NB4 (cell line): Measurements from ENCODE around the gene BOD1L1.

Source experiments
- DNase-seq: peaks from one replicate; pipeline ENCODE4 v3.0.0; 2010; ENCODE audit warnings: low read depth
- H3K4me3 ChIP-seq: one replicate; pipeline ENCODE4 v1.5.1; 2011; ENCODE audit warnings: mild to moderate bottlenecking, low read depth, low read length, moderate library complexity
- MYC ChIP-seq: IDR thresholded peaks from 2 replicates; pipeline ENCODE4 v1.6.1; 2011; ENCODE audit warnings: low read depth, low read length
- POLR2A ChIP-seq: IDR thresholded peaks from 2 replicates; pipeline ENCODE4 v1.6.1; 2011; ENCODE audit warnings: mild to moderate bottlenecking; ENCODE audit not compliant: insufficient read length; ENCODE audit errors: extremely low read depth
- TF ChIP-seq, protein P1 (sequence below): IDR thresholded peaks from 2 replicates; pipeline ENCODE4 v1.6.1; 2011; ENCODE audit warnings: low read depth, low read length
- TF ChIP-seq, protein P2 (sequence below): IDR thresholded peaks from one replicate; pipeline ENCODE4 v1.5.1; 2012; ENCODE audit warnings: low read depth, low read length

The BOD1L1 gene

DNA sequence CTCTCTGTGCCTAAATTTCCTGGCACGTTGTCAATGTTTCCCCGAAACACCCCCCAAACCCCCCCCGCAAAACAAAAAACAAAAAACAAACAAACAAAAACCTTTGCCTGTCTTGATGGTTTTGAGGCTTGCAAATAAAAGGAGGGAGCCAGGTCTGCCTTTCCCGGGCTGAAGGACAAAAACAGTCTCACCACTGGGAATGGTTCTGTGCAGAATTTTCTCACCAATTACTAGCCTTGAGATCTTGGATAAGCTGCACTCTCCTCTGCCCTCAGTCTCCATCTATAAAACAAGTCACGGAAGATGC, 98.8 kb downstream of the BOD1L1 start:
- H3K4me3 ChIP-seq, result peak overlapping the region; percentile 48
- no peak for DNase-seq
- TF ChIP-seq MYC, result no peak; the same call in 1 of the 2 replicates
- TF ChIP-seq, protein P1, sequence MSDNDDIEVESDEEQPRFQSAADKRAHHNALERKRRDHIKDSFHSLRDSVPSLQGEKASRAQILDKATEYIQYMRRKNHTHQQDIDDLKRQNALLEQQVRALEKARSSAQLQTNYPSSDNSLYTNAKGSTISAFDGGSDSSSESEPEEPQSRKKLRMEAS, result no peak
- TF ChIP-seq, protein P2, sequence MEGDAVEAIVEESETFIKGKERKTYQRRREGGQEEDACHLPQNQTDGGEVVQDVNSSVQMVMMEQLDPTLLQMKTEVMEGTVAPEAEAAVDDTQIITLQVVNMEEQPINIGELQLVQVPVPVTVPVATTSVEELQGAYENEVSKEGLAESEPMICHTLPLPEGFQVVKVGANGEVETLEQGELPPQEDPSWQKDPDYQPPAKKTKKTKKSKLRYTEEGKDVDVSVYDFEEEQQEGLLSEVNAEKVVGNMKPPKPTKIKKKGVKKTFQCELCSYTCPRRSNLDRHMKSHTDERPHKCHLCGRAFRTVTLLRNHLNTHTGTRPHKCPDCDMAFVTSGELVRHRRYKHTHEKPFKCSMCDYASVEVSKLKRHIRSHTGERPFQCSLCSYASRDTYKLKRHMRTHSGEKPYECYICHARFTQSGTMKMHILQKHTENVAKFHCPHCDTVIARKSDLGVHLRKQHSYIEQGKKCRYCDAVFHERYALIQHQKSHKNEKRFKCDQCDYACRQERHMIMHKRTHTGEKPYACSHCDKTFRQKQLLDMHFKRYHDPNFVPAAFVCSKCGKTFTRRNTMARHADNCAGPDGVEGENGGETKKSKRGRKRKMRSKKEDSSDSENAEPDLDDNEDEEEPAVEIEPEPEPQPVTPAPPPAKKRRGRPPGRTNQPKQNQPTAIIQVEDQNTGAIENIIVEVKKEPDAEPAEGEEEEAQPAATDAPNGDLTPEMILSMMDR, result no peak
- TF ChIP-seq POLR2A, result no peak

DNA sequence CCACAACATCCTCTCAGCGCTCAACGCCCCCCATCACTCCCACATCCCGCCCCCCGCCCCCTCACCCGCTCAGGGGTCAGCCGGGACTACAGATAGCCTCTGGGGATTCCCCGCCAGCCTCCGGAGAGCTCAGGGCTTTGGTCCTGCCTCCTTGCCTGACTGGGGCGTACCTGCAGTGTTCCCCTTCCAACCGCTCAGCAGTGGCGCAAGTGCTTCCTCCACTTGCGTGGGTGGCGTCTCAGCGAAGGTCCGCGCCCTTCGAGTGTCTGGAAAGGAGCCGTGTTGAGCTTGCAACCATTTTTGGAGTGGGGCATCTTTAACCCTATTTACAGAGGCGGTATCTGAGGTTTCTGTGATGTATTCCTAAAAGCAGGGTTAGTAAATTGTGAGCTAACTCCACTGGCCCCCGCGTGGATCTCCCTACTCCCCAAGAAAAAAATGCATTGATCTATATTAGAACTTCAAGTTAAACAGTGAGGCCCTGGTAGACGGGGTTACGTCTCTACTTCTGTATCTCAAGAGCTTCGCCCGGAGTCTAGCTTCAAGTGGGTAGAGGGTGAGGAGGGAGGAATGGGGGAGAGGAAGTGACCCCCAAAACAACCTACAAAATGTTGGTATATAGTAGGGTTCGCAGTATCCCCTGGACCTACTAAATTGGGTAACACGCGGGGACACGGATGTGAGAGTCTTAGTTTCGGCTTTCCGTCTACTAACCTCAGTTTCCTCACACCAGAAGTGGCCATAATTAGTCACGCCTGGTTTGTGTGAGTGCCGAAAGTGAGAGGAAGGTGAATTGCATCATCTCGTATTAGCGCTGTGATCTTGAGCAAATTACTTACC, 99.3 kb downstream of the BOD1L1 start:
- peak overlapping the region; percentile 48 for H3K4me3 ChIP-seq
- TF ChIP-seq POLR2A (no peak), MYC (peak; percentile 50)
- TF ChIP-seq, protein P1, result 0 out of 2 replicates have a peak, but pooled peaks have one; percentile 14
- DNase-seq, result peak; percentile 93

DNA sequence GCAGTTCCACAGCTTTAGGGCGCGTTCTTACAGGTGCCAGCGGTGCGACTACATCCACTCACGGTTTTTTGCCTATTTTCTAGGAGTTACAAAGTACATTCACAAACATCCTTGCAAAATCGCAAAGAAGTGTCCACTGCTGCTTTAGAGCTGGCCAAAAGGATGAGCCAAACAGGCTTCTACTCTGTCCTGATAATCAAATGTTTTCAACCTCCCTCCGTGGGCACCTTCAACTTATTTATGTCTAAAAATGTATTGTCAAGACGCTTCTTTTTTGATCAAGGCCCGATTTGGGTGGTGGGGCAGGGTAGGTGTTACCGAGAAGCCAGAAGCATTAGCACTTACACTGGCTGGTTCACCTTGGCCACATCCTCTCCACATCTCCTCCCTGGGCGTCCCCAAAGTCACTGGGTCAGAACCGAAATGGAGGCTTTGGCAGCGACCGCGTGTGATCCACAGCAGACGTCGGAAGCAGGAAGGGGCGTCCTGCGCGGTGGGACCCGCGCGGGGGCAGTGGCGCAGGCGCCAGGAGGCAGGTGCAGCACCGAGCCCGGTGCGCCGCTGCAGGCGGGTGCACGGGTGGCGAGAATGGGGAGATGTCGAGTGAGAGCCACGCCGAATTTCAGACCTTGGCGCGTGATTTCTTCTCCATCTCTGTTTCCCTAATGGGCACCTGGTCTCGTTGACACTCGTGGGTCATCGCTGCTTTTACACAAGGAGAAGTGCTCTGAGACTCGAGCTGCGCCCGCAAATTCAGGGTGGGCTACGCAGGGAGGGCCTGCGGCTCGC, 100.1 kb downstream of the BOD1L1 start:
- TF ChIP-seq, protein P2, result no peak
- TF ChIP-seq, protein P1, result no peak
- TF ChIP-seq POLR2A (no peak), MYC (no peak)
- H3K4me3 ChIP-seq, result peak overlapping the region; percentile 2
- DNase-seq, result no peak

DNA sequence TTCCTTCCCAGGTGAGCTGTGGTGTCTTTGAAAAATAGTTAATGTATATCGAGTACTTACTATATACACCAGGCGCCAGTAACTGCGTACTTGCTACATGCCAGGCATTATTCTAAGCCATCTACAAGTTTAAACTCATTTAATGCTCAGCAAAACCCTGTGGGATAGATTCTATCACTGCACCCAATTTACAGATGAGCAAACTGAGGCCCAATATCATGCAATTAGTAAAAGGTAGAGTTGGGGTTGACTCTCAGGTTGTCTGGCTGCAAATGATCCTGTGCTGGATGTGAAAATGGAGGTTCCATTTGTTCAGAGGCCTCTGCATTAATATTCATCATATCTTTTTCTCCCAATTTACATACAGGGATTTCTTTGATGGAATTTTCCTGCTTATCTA, 100.9 kb downstream of the BOD1L1 start:
- no peak for DNase-seq
- no peak overlapping the region for H3K4me3 ChIP-seq
- TF ChIP-seq, protein P2, result no peak

DNA sequence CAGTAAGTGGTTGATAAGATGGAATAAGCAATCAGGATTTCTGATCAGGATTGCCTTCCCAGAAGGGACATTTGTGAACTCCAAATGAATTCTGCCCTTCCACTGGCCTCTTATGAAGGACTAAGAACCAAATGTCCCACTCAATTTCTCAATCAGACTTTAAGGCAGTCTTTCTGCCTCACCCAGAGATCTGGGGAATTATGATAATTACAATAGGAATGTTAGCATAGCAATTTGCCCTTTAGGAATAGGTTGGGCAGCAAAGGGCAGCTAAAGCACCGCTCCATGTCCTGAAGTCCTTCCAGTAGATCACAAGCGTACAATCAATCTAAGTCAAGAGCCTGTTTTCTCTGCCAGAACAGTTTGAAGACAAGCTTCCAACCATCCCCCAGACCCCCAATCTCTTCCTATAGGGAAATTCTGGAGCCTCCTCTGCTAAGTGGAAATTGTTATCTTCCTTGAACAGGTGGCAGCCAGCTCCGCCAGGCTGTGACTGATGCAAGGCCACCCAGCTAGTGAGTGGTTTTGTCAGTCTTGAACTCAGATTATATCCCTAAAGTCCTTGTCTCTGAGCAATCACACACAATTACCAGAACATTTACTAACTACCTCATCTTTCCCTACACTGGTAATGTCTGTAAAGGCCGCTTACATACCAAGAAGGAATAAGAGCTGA, 101.8 kb downstream of the BOD1L1 start:
- no peak overlapping the region for H3K4me3 ChIP-seq
- no peak for DNase-seq
- TF ChIP-seq, protein P1, result no peak
- TF ChIP-seq POLR2A, result no peak
- no peak for TF ChIP-seq MYC
- TF ChIP-seq, protein P2, result no peak
